C4-2B (cell line): ENCODE data around the gene TCEAL9.

Experiments
- CTCF ChIP-seq: fragments of 450-650 bp; conservative IDR thresholded peaks from 2 replicates; pipeline ENCODE4 v1.5.1; 2017; ENCODE audit warnings: mild to moderate bottlenecking
- ZFX ChIP-seq: fragments of 450-650 bp; IDR thresholded peaks from 2 replicates; pipeline ENCODE4 v1.6.1; 2017

- TF ChIP-seq CTCF (no peak), ZFX (no peak)
Measured at GRCh38 chrX:103384672-103385071, 28.4 kb downstream of the TCEAL9 start.
